Stimulated activated naive CD8-positive, alpha-beta T cell treated with anti-CD3 and anti-CD28 coated beads, Interleukin-15, Interleukin-2, amounts not matched to agents 100 ng/mL and 50 ng/mL, for 24 hours (primary cell): ENCODE results near the gene THEM4.
"Not testable (repeated sequence)": the region's sequence is repeated elsewhere in the genome, so short reads cannot be mapped to it uniquely, and the experiment has no call there.

Source experiments
- H3K27ac Mint-ChIP-seq: one replicate; pipeline ENCODE4 v1.8.0; 2021; ENCODE audit warnings: mild to moderate bottlenecking, mixed read lengths
- H3K27me3 Mint-ChIP-seq: one replicate; pipeline ENCODE4 v1.8.0; 2021; ENCODE audit warnings: mixed read lengths
- H3K36me3 Mint-ChIP-seq: one replicate; pipeline ENCODE4 v1.8.0; 2021; ENCODE audit warnings: low read depth, mixed read lengths
- H3K4me1 Mint-ChIP-seq: one replicate; pipeline ENCODE4 v1.8.0; 2021; ENCODE audit warnings: low read depth, mixed read lengths
- H3K4me3 Mint-ChIP-seq: one replicate; pipeline ENCODE4 v1.8.0; 2021; ENCODE audit warnings: mild to moderate bottlenecking, mixed read lengths
- H3K9me3 Mint-ChIP-seq: one replicate; pipeline ENCODE4 v1.8.0; 2021; ENCODE audit warnings: mixed read lengths

The THEM4 gene

GRCh38 chr1:151864411-151864810, 44.9 kb downstream of the THEM4 start:
- H3K27ac Mint-ChIP-seq = no peak overlapping the region

GRCh38 chr1:151862604-151863003, 46.7 kb downstream of the THEM4 start:
- H3K4me1 Mint-ChIP-seq = peaks cover 2% of the 10 kb centered on the region
- no peaks in the 10 kb centered on the region for H3K36me3 Mint-ChIP-seq
- no peaks in the 10 kb centered on the region for H3K27me3 Mint-ChIP-seq
- no peak overlapping the region for H3K27ac Mint-ChIP-seq
- H3K4me3 Mint-ChIP-seq = no peak overlapping the region
- no peaks in the 10 kb centered on the region for H3K9me3 Mint-ChIP-seq

More at GRCh38 chr1:151864411-151864810, 44.9 kb downstream of the THEM4 start:
- Mint-ChIP-seq H3K4me3 (no peak overlapping the region), H3K36me3 (no peaks in the 10 kb centered on the region), H3K9me3 (no peaks in the 10 kb centered on the region), H3K27me3 (no peaks in the 10 kb centered on the region), H3K4me1 (peaks cover 12% of the 10 kb centered on the region)

- Mint-ChIP-seq H3K36me3 (no peaks in the 10 kb centered on the region), H3K27me3 (no peaks in the 10 kb centered on the region), H3K4me1 (no peaks in the 10 kb centered on the region), H3K27ac (no peak overlapping the region), H3K9me3 (no peaks in the 10 kb centered on the region), H3K4me3 (no peak overlapping the region)
These were observed 48.7 kb downstream of the THEM4 start for GRCh38 chr1:151860504-151861187.

GRCh38 chr1:151859891-151860293, 49.4 kb downstream of the THEM4 start:
- H3K9me3 Mint-ChIP-seq = no peaks in the 10 kb centered on the region

GRCh38 chr1:151858886-151859665, 50.2 kb downstream of the THEM4 start:
- Mint-ChIP-seq H3K4me3 (no peak overlapping the region), H3K27ac (no peak overlapping the region), H3K27me3 (no peaks in the 10 kb centered on the region)

More at GRCh38 chr1:151859891-151860293, 49.4 kb downstream of the THEM4 start:
- Mint-ChIP-seq H3K4me3 (no peak overlapping the region), H3K4me1 (no peaks in the 10 kb centered on the region), H3K27ac (no peak overlapping the region), H3K27me3 (no peaks in the 10 kb centered on the region), H3K36me3 (no peaks in the 10 kb centered on the region)

GRCh38 chr1:151858030-151858746, 51.1 kb downstream of the THEM4 start:
- Mint-ChIP-seq H3K4me3 (no peak overlapping the region), H3K9me3 (no peaks in the 10 kb centered on the region), H3K4me1 (no peaks in the 10 kb centered on the region), H3K27ac (no peak overlapping the region), H3K27me3 (no peaks in the 10 kb centered on the region), H3K36me3 (no peaks in the 10 kb centered on the region)

More at GRCh38 chr1:151858886-151859665, 50.2 kb downstream of the THEM4 start:
- Mint-ChIP-seq H3K4me1 (no peaks in the 10 kb centered on the region), H3K9me3 (no peaks in the 10 kb centered on the region), H3K36me3 (no peaks in the 10 kb centered on the region)

- no peaks in the 10 kb centered on the region for H3K36me3 Mint-ChIP-seq
- no peaks in the 10 kb centered on the region for H3K4me1 Mint-ChIP-seq
- no peak overlapping the region for H3K27ac Mint-ChIP-seq
- no peaks in the 10 kb centered on the region for H3K27me3 Mint-ChIP-seq
- H3K9me3 Mint-ChIP-seq = no peaks in the 10 kb centered on the region
- no peak overlapping the region for H3K4me3 Mint-ChIP-seq
These were observed 53.4 kb downstream of the THEM4 start for GRCh38 chr1:151855933-151856332.

GRCh38 chr1:151855516-151855915, 53.8 kb downstream of the THEM4 start:
- H3K4me1 Mint-ChIP-seq, H3K36me3 Mint-ChIP-seq, H3K9me3 Mint-ChIP-seq, H3K27me3 Mint-ChIP-seq, H3K27ac Mint-ChIP-seq, H3K4me3 Mint-ChIP-seq: not testable (repeated sequence)

- Mint-ChIP-seq H3K36me3 (peaks cover 5% of the 10 kb centered on the region), H3K4me1 (peaks cover 1% of the 10 kb centered on the region)
These were observed 54.7 kb downstream of the THEM4 start for GRCh38 chr1:151854658-151855057.

GRCh38 chr1:151853411-151853943, 55.8 kb downstream of the THEM4 start, which contains the start of gene THEM5:
THEM5 (minus strand) TSS chr1:151853712; CDS start chr1:151853565, 147 bp downstream.
- no peak within 1 kb of the TSS for H3K4me3 Mint-ChIP-seq
- H3K4me1 Mint-ChIP-seq = peaks cover 11% of the 10 kb centered on the region
- no peaks in the 10 kb centered on the region for H3K27me3 Mint-ChIP-seq
- H3K9me3 Mint-ChIP-seq = no peaks in the 10 kb centered on the region
- H3K36me3 Mint-ChIP-seq = peaks cover 11% of the 10 kb centered on the region
- H3K27ac Mint-ChIP-seq = no peak within 1 kb of the TSS

More at GRCh38 chr1:151854658-151855057, 54.7 kb downstream of the THEM4 start:
- no peaks in the 10 kb centered on the region for H3K9me3 Mint-ChIP-seq
- no peak overlapping the region for H3K27ac Mint-ChIP-seq
- H3K27me3 Mint-ChIP-seq = no peaks in the 10 kb centered on the region
- no peak overlapping the region for H3K4me3 Mint-ChIP-seq

- no peaks in the 10 kb centered on the region for H3K9me3 Mint-ChIP-seq
- peaks cover 16% of the 10 kb centered on the region for H3K4me1 Mint-ChIP-seq
- H3K27me3 Mint-ChIP-seq = no peaks in the 10 kb centered on the region
- no peak overlapping the region for H3K4me3 Mint-ChIP-seq
- H3K36me3 Mint-ChIP-seq = peaks cover 11% of the 10 kb centered on the region
- no peak overlapping the region for H3K27ac Mint-ChIP-seq
These were observed 56.6 kb downstream of the THEM4 start for GRCh38 chr1:151852733-151853132.

GRCh38 chr1:151851886-151852285, 57.4 kb downstream of the THEM4 start:
- Mint-ChIP-seq H3K4me1 (peaks cover 17% of the 10 kb centered on the region), H3K27me3 (no peaks in the 10 kb centered on the region), H3K27ac (no peak overlapping the region), H3K36me3 (peaks cover 11% of the 10 kb centered on the region), H3K9me3 (no peaks in the 10 kb centered on the region), H3K4me3 (no peak overlapping the region)

GRCh38 chr1:151849871-151850270, 59.4 kb downstream of the THEM4 start:
- Mint-ChIP-seq H3K27ac (no peak overlapping the region), H3K9me3 (no peaks in the 10 kb centered on the region), H3K36me3 (peaks cover 26% of the 10 kb centered on the region), H3K4me3 (no peak overlapping the region), H3K4me1 (peaks cover 28% of the 10 kb centered on the region), H3K27me3 (no peaks in the 10 kb centered on the region)

- H3K27me3 Mint-ChIP-seq = no peaks in the 10 kb centered on the region
- H3K36me3 Mint-ChIP-seq = peaks cover 34% of the 10 kb centered on the region
- H3K4me1 Mint-ChIP-seq = peaks cover 28% of the 10 kb centered on the region
- no peak overlapping the region for H3K4me3 Mint-ChIP-seq
- peak overlapping the region; percentile 15 for H3K27ac Mint-ChIP-seq
- no peaks in the 10 kb centered on the region for H3K9me3 Mint-ChIP-seq
These were observed 60.2 kb downstream of the THEM4 start for GRCh38 chr1:151849126-151849525.
